Esophagus muscularis mucosa (tissue), 3 donors: ENCODE measurements around the gene TMEM150B.

Source experiments
- EP300 ChIP-seq: sonication (generic); formaldehyde crosslinking; IDR thresholded peaks from one replicate; pipeline ENCODE4 v1.6.1; 2017; ENCODE audit warnings: antibody characterized with exemption
- TF ChIP-seq, protein P1 (sequence below), 3 experiments: fragments of 200-600 bp in 2 of 3; fragments of 450-650 bp in 1 of 3; sonication (generic) in 2 of 3; IDR thresholded peaks; one replicate each; pipeline ENCODE4 v1.5.1; 2017 to 2019; ENCODE audit warnings: antibody characterized with exemption in 3 of 3, mild to moderate bottlenecking in 2 of 3, moderate library complexity in 1 of 3

DNA sequence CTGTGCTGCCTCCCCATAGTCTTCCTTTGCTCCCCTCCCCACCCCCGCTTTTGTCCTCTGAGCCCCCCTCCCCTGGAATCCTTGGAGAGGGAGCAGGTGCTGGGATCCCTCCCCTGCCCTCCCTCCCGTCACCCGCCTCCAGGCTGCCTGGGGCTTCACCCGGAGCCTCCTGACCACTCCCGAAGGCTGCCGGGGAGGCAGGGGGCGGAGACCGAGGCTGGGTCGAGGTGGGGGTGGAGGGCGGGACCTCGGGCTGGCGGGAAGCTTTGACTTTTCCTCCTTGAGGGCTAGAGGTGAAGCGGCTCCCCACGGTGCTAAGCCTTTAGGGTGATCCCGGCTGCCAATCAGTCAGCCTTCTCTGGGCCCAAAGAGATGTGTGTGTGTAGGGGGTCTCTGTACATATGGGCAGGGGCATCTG is 16.0 kb upstream of the TMEM150B start:
- TF ChIP-seq, protein P1, sequence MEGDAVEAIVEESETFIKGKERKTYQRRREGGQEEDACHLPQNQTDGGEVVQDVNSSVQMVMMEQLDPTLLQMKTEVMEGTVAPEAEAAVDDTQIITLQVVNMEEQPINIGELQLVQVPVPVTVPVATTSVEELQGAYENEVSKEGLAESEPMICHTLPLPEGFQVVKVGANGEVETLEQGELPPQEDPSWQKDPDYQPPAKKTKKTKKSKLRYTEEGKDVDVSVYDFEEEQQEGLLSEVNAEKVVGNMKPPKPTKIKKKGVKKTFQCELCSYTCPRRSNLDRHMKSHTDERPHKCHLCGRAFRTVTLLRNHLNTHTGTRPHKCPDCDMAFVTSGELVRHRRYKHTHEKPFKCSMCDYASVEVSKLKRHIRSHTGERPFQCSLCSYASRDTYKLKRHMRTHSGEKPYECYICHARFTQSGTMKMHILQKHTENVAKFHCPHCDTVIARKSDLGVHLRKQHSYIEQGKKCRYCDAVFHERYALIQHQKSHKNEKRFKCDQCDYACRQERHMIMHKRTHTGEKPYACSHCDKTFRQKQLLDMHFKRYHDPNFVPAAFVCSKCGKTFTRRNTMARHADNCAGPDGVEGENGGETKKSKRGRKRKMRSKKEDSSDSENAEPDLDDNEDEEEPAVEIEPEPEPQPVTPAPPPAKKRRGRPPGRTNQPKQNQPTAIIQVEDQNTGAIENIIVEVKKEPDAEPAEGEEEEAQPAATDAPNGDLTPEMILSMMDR (IDR thresholded peaks at IDR 0.05): no peak
- no peak for TF ChIP-seq EP300
